NCI-H1105 (cell line): ENCODE measurements around the gene KARS1.

Experiments
- DNase-seq: peaks from one replicate; lab custom pipeline; 2025; lab: John Stamatoyannopoulos, UW

Gene KARS1

GRCh38 chr16:75579281-75579834 is 68.1 kb downstream of the KARS1 start:
- DNase-seq = no peak

- no peak for DNase-seq
These were observed 68.7 kb downstream of the KARS1 start for GRCh38 chr16:75578725-75579124.

GRCh38 chr16:75578212-75578611 is 69.3 kb downstream of the KARS1 start:
- DNase-seq = no peak
